ENCODE results near the gene ARFRP1. TPM values are rescaled to one million over a fixed set of nuclear protein-coding genes. Genes with fewer than 3 reads are reported as not detected.

The ARFRP1 gene
- total RNA-seq, 1 experiment from 2014 or later = 30.2 TPM

DNA sequence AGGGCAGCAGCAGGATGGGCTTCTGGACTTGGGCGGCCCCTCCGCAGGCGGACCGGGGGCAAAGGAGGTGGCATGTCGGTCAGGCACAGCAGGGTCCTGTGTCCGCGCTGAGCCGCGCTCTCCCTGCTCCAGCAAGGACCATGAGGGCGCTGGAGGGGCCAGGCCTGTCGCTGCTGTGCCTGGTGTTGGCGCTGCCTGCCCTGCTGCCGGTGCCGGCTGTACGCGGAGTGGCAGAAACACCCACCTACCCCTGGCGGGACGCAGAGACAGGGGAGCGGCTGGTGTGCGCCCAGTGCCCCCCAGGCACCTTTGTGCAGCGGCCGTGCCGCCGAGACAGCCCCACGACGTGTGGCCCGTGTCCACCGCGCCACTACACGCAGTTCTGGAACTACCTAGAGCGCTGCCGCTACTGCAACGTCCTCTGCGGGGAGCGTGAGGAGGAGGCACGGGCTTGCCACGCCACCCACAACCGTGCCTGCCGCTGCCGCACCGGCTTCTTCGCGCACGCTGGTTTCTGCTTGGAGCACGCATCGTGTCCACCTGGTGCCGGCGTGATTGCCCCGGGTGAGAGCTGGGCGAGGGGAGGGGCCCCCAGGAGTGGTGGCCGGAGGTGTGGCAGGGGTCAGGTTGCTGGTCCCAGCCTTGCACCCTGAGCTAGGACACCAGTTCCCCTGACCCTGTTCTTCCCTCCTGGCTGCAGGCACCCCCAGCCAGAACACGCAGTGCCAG lies 11.0 kb downstream of the ARFRP1 start, which contains the start of gene TNFRSF6B (continued):
- TF ChIP-seq, protein P1, sequence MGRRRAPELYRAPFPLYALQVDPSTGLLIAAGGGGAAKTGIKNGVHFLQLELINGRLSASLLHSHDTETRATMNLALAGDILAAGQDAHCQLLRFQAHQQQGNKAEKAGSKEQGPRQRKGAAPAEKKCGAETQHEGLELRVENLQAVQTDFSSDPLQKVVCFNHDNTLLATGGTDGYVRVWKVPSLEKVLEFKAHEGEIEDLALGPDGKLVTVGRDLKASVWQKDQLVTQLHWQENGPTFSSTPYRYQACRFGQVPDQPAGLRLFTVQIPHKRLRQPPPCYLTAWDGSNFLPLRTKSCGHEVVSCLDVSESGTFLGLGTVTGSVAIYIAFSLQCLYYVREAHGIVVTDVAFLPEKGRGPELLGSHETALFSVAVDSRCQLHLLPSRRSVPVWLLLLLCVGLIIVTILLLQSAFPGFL (CRISPR knock-in tag; IDR thresholded peaks at IDR 0.05; ENCODE audit: borderline replicate concordance) = no peak
- 0 out of 2 replicates have a peak, but pooled peaks have one; percentile 48 for TF ChIP-seq TEAD1 (CRISPR knock-in tag; IDR thresholded peaks at IDR 0.05)
- peak; percentile 63 for TF ChIP-seq ETV6 (CRISPR knock-in tag; IDR thresholded peaks at IDR 0.05)
- TF ChIP-seq, protein P2, sequence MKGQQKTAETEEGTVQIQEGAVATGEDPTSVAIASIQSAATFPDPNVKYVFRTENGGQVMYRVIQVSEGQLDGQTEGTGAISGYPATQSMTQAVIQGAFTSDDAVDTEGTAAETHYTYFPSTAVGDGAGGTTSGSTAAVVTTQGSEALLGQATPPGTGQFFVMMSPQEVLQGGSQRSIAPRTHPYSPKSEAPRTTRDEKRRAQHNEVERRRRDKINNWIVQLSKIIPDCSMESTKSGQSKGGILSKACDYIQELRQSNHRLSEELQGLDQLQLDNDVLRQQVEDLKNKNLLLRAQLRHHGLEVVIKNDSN (CRISPR knock-in tag; IDR thresholded peaks at IDR 0.05) = no peak
- TF ChIP-seq JUN (CRISPR knock-in tag; IDR thresholded peaks at IDR 0.05) = peak; percentile 62; the same call in 1 of the 2 replicates
- TF ChIP-seq NFYB (CRISPR knock-in tag; conservative IDR thresholded peaks at IDR 0.05; ENCODE audit: low read depth) = 0 out of 2 replicates have a peak, but pooled peaks have one; percentile 8
- TF ChIP-seq NFATC4 (CRISPR knock-in tag; IDR thresholded peaks at IDR 0.05) = peak; percentile 65; the same call in 1 of the 2 replicates
- TF ChIP-seq, protein P3, sequence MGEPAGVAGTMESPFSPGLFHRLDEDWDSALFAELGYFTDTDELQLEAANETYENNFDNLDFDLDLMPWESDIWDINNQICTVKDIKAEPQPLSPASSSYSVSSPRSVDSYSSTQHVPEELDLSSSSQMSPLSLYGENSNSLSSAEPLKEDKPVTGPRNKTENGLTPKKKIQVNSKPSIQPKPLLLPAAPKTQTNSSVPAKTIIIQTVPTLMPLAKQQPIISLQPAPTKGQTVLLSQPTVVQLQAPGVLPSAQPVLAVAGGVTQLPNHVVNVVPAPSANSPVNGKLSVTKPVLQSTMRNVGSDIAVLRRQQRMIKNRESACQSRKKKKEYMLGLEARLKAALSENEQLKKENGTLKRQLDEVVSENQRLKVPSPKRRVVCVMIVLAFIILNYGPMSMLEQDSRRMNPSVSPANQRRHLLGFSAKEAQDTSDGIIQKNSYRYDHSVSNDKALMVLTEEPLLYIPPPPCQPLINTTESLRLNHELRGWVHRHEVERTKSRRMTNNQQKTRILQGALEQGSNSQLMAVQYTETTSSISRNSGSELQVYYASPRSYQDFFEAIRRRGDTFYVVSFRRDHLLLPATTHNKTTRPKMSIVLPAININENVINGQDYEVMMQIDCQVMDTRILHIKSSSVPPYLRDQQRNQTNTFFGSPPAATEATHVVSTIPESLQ (CRISPR knock-in tag; IDR thresholded peaks at IDR 0.05) = no peak
- TF ChIP-seq, protein P4, sequence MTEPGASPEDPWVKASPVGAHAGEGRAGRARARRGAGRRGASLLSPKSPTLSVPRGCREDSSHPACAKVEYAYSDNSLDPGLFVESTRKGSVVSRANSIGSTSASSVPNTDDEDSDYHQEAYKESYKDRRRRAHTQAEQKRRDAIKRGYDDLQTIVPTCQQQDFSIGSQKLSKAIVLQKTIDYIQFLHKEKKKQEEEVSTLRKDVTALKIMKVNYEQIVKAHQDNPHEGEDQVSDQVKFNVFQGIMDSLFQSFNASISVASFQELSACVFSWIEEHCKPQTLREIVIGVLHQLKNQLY (CRISPR knock-in tag; IDR thresholded peaks at IDR 0.05) = no peak
- TF ChIP-seq RORB (CRISPR knock-in tag; IDR thresholded peaks at IDR 0.05) = no peak
- TF ChIP-seq EMX1 (CRISPR knock-in tag; IDR thresholded peaks at IDR 0.05) = peak; percentile 71; the same call in 1 of the 2 replicates
- TF ChIP-seq, protein P5, sequence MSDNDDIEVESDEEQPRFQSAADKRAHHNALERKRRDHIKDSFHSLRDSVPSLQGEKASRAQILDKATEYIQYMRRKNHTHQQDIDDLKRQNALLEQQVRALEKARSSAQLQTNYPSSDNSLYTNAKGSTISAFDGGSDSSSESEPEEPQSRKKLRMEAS (CRISPR knock-in tag; IDR thresholded peaks at IDR 0.05) = 0 out of 2 replicates have a peak, but pooled peaks have one; percentile 61
- TF ChIP-seq, protein P6, sequence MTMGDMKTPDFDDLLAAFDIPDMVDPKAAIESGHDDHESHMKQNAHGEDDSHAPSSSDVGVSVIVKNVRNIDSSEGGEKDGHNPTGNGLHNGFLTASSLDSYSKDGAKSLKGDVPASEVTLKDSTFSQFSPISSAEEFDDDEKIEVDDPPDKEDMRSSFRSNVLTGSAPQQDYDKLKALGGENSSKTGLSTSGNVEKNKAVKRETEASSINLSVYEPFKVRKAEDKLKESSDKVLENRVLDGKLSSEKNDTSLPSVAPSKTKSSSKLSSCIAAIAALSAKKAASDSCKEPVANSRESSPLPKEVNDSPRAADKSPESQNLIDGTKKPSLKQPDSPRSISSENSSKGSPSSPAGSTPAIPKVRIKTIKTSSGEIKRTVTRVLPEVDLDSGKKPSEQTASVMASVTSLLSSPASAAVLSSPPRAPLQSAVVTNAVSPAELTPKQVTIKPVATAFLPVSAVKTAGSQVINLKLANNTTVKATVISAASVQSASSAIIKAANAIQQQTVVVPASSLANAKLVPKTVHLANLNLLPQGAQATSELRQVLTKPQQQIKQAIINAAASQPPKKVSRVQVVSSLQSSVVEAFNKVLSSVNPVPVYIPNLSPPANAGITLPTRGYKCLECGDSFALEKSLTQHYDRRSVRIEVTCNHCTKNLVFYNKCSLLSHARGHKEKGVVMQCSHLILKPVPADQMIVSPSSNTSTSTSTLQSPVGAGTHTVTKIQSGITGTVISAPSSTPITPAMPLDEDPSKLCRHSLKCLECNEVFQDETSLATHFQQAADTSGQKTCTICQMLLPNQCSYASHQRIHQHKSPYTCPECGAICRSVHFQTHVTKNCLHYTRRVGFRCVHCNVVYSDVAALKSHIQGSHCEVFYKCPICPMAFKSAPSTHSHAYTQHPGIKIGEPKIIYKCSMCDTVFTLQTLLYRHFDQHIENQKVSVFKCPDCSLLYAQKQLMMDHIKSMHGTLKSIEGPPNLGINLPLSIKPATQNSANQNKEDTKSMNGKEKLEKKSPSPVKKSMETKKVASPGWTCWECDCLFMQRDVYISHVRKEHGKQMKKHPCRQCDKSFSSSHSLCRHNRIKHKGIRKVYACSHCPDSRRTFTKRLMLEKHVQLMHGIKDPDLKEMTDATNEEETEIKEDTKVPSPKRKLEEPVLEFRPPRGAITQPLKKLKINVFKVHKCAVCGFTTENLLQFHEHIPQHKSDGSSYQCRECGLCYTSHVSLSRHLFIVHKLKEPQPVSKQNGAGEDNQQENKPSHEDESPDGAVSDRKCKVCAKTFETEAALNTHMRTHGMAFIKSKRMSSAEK (CRISPR knock-in tag; IDR thresholded peaks at IDR 0.05; ENCODE audit: borderline replicate concordance) = no peak
- no peak for TF ChIP-seq FOXJ3 (CRISPR knock-in tag; IDR thresholded peaks at IDR 0.05; ENCODE audit: borderline replicate concordance)
- TF ChIP-seq, protein P7, sequence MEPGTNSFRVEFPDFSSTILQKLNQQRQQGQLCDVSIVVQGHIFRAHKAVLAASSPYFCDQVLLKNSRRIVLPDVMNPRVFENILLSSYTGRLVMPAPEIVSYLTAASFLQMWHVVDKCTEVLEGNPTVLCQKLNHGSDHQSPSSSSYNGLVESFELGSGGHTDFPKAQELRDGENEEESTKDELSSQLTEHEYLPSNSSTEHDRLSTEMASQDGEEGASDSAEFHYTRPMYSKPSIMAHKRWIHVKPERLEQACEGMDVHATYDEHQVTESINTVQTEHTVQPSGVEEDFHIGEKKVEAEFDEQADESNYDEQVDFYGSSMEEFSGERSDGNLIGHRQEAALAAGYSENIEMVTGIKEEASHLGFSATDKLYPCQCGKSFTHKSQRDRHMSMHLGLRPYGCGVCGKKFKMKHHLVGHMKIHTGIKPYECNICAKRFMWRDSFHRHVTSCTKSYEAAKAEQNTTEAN (CRISPR knock-in tag; IDR thresholded peaks at IDR 0.05) = no peak
- no peak for TF ChIP-seq IRF2 (CRISPR knock-in tag; IDR thresholded peaks at IDR 0.05; ENCODE audit: borderline replicate concordance, low read depth)
- TF ChIP-seq JAZF1 (CRISPR knock-in tag; IDR thresholded peaks at IDR 0.05) = no peak
- TF ChIP-seq RELA (CRISPR knock-in tag; IDR thresholded peaks at IDR 0.05; ENCODE audit: borderline replicate concordance) = no peak
- no peak for TF ChIP-seq GABPB1 (CRISPR knock-in tag; IDR thresholded peaks at IDR 0.05)
- TF ChIP-seq FOXK1 (CRISPR knock-in tag; IDR thresholded peaks at IDR 0.05) = no peak
- no peak for TF ChIP-seq GTF2I (CRISPR knock-in tag; conservative IDR thresholded peaks at IDR 0.05)
- peak; percentile 87 for TF ChIP-seq ZNF416 (CRISPR knock-in tag; IDR thresholded peaks at IDR 0.05)
- 0 out of 2 replicates have a peak, but pooled peaks have one; percentile 26 for TF ChIP-seq KAT7 (CRISPR knock-in tag; IDR thresholded peaks at IDR 0.05; ENCODE audit: borderline replicate concordance)
- TF ChIP-seq, protein P8, sequence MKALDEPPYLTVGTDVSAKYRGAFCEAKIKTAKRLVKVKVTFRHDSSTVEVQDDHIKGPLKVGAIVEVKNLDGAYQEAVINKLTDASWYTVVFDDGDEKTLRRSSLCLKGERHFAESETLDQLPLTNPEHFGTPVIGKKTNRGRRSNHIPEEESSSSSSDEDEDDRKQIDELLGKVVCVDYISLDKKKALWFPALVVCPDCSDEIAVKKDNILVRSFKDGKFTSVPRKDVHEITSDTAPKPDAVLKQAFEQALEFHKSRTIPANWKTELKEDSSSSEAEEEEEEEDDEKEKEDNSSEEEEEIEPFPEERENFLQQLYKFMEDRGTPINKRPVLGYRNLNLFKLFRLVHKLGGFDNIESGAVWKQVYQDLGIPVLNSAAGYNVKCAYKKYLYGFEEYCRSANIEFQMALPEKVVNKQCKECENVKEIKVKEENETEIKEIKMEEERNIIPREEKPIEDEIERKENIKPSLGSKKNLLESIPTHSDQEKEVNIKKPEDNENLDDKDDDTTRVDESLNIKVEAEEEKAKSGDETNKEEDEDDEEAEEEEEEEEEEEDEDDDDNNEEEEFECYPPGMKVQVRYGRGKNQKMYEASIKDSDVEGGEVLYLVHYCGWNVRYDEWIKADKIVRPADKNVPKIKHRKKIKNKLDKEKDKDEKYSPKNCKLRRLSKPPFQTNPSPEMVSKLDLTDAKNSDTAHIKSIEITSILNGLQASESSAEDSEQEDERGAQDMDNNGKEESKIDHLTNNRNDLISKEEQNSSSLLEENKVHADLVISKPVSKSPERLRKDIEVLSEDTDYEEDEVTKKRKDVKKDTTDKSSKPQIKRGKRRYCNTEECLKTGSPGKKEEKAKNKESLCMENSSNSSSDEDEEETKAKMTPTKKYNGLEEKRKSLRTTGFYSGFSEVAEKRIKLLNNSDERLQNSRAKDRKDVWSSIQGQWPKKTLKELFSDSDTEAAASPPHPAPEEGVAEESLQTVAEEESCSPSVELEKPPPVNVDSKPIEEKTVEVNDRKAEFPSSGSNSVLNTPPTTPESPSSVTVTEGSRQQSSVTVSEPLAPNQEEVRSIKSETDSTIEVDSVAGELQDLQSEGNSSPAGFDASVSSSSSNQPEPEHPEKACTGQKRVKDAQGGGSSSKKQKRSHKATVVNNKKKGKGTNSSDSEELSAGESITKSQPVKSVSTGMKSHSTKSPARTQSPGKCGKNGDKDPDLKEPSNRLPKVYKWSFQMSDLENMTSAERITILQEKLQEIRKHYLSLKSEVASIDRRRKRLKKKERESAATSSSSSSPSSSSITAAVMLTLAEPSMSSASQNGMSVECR (CRISPR knock-in tag; IDR thresholded peaks at IDR 0.05; ENCODE audit: borderline replicate concordance) = peak; percentile 79; the same call in 1 of the 2 replicates
